SKM-1 (cell line): Measurements from ENCODE around the gene DENND4A.
"Not testable (repeated sequence)": the region's sequence is repeated elsewhere in the genome, so short reads cannot be mapped to it uniquely, and the experiment has no call there.

Source experiments
- DNase-seq: peaks from one replicate; lab custom pipeline; 2025; ENCODE audit not compliant: unreplicated experiment; lab: John Stamatoyannopoulos, UW

The DENND4A gene

DNA sequence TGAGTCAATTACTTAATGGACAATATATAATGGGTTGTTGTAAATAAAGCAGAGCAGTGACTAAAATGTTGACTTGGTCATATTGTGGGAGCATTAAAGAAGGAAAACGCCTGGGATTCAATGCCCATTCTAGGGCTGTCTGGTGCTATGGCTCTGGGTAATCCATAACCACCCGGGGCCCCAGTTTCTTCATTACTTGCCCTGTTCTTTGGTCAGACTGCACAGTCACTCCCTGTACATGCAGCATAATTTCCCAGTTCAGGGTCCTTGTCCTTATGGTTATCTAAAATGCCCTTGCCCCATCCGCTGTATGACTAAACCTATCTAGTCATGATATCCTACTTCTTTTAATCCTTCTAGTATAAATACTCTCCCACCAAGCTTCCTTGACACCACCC is 27.5 kb upstream of the DENND4A start:
- no peak for DNase-seq

DNA sequence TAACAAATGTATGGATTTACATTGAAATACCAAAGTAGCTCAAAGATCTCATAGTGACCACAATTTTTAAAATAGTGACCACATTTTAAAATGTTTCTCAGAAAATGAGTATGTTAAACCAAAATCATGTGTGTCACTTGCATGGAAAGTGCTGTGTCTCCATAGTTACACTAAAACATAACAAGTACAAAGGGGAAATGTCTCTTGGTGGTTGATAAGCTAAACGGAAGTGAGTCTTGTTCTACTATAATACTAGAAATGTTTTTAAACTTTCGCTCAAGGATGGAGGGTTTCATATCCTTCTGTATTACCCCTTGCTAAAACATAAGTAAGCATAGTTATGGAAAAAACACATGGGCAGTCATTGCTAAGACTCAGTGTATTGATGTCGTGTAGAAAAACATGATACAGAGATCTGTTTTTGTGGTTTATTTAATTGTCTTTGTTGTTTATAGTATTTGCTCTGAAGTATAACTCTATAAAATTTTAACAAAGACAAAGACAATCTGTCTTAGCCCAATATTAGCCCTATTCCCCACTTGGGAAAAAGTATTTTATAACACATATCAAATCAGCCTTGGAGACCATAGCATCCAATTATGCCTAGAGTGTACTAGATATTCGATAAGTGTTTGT is 27.0 kb upstream of the DENND4A start:
- peak; percentile 79 for DNase-seq

DNA sequence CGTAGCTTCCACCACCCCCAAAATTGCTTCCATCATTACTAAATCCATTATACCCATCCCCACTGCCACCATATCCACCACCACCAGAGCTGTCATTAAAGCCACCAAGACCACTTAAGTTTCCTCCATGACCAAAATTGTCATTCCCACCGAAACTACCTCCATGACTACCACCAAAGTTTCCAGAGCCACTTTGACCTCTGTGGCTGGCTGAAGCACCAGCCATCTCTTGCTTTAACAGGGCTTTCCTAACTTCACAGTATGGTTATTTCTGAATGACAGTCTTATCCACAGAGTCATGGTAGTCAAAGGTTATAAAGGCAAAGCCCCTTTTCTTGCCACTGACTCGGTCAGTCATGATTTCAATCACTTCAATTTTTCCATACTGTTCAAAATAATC is 24.3 kb upstream of the DENND4A start:
- DNase-seq, result no peak

DNA sequence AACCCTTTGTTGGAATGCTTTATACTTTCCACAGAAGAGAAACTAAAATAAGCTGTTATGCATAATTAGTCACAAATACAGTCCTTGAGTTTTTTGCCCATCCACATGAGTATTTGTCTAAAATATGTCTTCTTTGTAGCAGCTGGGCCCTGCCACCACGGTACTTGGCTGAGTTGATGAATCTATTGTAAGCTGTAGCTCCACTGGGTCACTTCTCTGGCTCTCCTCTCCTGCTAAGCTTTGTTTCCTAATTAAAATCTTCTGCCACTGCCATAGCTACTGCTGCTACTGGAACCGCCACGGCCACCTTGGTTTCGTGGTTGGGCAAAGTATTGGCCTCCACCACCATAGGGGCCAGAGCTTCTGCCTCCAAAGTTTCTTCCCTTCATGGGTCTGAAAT is 23.9 kb upstream of the DENND4A start:
- DNase-seq, result not testable (repeated sequence)

DNA sequence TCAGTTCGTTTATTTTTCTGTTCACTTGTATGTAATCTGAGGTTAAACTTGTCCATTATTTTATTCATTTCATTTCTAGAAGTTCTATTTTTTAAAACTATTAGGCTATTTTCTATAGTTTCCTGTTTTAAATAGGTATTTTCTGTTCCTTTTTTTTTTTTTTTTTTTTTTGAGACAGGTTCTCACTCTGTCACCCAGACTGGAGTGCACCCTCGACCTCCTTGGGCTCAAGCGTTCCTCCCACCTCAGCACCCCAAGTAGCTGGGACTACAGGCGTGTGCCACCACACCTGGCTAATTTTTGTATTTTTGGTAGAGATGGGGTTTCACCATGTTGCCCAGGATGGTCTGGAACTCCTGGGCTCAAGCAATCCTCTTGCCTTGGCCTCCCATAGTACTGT is 22.2 kb upstream of the DENND4A start:
- DNase-seq, result not testable (repeated sequence)

DNA sequence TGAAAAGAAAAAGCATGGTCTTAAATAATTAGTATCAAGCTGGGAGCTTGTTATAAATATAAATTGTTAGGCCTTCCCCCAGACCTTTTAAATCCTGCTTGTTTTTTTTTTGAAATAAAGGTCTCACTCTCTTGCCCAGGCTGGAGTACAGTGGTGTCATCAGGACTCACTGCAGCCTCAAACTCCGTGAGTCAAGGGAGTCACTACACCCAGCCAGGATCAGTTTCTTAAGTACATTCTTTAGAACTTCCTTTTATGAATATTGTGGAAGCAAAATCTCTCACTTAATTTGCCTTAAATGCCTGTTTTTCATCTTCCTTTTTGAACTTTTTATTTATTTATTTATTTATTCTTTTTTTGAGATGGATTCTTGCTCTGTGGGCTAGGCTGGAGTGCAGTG is 20.8 kb upstream of the DENND4A start:
- no peak for DNase-seq

DNA sequence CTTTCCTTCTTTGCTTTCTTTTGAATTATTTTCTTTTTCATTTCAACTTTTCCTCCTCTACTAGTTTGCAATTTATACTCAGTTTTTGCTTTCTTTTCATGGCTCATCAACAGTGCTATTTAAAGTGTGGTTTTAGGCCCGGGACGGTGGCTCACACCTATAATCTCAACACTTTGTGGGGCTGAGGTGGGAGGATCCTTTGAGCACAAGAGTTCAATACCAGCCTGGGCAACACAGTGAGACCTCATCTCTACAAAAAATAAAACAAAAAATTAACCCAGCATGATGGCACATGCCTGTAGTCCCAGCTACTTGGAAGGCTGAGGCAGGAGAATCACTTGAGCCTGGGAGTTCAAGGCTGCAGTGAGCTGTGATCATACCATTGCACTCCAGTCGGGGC is 20.4 kb upstream of the DENND4A start:
- no peak for DNase-seq

DNA sequence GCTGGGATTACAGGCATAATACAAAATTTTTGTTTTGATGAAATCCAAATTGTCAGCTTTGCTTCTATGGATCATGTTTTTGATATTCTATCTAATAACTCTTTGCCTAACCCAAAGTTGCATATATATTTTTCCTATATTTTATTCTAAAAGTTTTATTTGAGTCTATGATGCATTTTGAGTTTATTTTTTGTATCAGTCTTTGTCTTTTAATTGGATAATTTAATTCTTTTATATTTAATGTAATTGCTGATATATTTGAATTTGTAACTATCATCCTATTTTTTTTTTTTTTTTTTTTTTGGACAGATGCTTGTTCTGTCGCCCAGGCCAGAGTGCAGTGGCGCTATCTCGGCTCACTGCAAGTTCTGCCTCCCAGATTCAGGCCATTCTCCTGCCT is 19.7 kb upstream of the DENND4A start:
- no peak for DNase-seq

DNA sequence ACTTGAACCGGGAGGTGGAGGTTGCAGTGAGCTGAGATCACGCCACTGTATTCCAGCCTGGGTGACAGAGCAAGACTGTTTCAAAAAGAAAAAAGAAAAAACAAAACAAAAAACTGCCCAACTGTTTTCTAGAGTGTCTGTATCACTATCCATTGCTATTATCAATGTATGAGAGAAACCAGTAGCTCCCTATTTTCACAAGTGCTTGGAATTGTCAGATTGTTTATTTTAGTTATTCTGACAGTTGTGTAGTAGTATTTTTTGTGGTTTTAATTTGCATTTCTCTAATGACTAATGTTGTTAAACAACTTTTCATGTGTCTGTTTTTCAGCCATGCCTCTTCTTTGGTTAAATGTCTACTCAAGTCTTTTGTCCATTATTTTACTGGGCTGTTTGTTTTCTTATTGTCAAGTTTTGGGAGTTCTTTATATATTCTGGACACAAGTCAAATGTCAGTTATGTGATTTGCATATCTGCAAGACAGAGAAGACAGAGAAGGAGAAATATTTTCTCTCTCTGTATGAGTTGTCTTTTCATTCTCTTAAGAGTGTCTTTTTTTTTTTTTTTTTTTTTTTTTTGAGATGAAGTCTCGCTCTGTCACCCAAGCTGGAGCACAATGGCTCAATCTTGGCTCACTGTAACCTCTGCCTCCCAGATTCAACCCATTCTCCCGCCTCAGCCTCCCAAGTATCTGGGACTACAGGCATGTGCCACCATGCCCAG is 19.1 kb upstream of the DENND4A start:
- DNase-seq, result not testable (repeated sequence)

DNA sequence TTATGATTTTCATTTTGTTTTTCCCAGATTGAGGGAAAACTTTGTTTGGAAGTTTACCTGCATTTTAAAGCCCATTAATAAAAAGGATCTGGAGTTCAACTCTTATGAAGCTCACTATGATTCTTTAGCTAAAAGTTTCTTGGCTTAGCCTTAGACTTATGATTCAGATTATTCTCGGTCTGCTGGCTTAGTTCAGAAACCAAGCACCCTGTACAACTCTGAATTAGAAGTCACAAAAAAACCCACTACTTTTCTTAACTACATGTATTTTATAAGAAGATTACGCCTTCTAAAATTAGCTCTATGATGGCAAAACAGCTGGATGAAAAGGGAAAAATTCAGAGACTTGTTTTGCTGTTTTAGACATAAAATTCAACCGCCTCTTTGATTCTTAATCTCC is 14.3 kb upstream of the DENND4A start:
- no peak for DNase-seq

DNA sequence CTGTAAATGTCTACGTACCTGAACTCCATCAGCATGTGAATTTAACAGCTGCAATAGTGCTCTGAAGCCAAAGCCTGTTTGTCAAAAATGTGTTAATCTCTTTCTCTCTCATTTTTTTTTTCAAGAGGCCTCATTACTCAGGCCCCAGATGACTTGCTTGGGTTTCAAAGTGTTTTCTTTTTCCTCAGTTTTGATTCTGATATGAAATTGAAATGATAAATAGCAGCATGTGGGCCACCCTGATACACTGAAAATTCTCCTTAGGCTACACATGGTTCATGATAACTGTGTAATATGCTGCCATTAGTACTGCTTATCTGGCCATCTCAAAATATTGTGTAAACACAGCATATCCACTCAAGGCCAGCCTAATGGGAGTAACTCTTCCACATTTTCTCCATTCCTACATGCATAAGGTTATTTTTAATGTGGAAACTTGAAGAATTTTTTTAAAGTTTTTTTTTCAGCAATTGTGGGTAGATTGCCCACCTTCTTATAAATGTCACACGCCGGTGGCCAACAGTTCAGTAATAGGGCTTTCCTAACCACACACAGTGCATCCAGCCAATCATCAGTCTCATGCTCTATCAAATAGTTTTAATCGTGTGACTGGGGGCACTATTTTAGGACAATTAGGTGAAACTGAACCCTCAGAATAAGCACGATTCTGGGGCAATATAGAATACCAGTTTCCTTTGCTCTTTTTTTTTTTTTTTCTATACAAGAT is 13.1 kb upstream of the DENND4A start:
- DNase-seq, result no peak

DNA sequence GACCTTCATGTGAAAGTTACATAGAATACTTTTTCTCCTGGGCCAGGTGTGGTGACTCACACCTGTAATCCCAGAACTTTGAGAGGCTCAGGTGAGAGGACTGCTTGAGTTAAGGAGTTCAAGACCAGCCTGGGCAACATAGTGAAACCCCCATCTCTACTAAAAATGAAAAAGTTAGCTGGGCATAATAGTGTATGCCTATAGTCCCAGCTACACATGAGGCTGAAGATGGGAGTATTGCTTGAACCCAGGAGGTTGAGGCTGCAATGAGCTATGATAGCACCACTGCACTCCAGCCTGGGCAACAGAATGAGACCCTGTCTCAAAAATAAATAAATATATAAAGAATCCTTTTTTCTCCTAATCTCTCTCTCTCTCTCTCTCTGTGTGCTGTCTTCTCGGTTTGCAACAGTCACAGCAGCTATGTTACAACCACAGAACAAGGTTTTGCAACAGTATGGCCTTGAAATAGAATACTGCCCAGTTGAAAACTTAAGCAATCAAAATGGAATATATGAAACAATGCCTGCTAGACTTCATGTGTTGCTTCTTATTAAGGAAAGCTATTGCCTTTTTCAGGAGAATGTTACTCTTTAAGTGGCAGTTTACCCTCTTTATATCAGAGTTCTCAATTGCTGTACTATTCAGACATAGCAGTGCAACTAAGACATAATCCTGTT is 12.3 kb upstream of the DENND4A start:
- peak; percentile 87 for DNase-seq

DNA sequence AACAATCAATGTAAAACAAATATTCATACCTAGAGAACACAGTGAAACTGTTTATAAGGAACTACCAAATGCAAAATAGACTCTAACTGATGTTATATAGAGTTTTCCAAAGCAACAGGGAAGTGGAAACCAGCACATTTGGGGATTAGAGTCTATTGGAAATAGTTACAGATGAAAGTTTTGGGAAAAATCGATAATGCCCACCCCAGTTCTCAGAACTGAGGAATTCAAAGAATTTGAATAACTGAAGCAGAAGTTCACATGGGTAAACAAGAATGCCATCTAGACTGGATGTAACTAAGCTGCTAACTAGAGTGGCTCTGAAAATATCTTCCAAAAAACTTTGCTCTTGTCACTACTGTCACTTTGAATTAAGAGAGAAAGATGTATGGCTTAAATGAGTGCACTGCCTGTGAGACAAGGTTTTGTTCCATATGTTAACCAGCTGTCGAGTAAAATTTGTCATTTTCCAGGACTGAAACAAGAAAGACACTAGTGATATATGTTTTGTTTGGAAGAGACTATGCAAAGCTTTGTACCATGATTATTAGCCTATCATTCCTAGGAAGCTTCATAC is 9.2 kb upstream of the DENND4A start:
- DNase-seq, result no peak

DNA sequence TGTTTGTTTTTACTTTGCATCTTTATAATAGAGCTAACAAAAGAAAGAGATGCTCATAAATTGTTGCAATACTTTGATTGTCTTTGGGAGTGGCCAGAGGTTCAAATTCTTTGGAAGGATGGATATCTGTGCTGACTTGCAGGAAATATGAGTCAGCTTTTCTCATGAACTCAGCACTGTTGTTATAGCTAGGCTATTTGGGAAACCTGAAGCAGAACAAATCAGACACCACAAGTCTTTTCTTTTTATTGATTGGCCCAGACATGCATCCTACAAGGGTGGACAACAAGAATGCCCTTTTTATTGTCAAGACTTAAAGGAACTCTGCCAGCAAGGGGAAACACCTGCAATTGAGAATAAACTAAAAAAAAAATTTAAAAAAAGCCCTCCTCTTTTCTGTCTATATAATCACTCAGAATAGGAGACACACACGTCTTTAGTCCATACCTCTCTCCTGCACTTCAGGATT is 4.6 kb upstream of the DENND4A start:
- DNase-seq, result no peak

DNA sequence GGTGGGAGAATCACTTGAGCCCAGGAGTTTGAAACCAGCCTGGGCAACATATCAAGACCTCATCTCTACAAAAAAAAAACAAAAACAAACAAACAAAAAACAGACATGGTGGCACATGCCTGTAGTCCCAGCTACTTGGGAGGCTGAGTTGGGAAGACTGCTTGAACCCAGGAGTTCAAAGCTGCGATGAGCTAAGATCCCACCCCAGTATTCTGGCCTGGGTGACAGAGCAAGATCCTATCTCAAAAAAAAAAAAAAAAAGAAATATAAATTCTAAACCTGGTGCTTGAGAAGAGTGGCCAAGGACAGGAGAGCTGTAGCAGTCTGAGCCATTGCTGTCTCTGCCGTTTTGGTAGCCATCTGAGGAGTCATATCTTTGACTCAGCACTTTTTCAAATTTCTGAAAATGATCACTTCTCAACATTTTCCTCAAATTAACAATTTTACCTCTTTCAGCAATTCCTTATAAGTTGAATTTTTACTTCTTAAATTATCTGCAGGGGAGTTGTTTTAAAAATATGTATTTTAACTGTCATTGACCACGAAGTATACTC is 3.6 kb upstream of the DENND4A start:
- DNase-seq, result no peak

DNA sequence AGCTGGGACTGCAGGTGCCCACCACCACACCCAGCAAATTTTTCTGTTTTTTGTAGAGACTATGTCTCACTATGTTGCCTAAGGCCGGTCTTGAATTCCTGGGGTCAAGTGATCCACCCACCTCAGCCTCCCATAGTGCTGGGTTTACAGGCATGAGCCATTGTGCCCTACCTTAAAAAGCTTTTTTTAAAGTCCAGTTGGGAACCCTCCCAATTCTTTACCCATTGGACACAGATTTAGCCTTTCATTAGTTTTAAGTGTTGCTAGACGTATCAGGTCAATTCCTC is 1.7 kb upstream of the DENND4A start:
- DNase-seq, result no peak

DNA sequence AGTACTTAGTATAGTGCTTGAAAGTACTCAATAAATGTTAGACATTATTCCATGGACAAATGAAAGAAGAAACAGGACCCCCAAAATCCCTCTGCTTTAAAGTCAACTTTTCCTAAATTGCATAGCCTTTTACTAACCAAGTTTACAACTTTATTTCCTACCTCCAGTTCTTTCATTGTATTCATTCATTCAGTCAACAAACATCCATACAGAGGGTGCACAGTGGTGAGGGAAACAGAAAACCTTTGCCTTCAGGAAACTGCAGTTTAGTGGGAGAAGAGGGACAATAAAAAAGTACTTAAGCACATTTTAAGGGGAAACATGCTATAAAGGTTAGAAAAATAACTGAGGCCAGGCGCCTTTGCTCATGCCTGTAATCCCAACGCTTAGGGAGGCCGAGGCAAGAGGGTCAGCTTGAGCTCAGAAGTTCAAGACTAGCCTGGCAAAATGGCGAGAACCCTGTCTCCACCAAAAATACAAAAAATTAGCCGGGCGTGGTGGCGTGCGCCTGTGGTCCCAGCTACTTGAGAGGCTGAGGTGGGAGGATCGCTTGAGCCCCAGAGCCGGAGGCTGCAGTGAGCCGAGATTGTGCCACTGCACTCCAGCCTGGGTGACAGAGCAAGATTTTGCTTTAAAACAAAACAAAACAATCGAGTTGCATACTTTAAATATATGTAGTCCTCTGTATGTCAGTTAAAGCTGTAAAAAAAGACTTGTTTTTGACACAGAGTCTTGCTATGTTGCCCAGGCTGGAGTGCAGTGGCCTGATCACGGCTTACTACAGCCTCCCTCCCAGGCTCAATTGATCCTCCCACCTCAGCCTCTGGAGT is 1.1 kb upstream of the DENND4A start:
- DNase-seq, result no peak

DNA sequence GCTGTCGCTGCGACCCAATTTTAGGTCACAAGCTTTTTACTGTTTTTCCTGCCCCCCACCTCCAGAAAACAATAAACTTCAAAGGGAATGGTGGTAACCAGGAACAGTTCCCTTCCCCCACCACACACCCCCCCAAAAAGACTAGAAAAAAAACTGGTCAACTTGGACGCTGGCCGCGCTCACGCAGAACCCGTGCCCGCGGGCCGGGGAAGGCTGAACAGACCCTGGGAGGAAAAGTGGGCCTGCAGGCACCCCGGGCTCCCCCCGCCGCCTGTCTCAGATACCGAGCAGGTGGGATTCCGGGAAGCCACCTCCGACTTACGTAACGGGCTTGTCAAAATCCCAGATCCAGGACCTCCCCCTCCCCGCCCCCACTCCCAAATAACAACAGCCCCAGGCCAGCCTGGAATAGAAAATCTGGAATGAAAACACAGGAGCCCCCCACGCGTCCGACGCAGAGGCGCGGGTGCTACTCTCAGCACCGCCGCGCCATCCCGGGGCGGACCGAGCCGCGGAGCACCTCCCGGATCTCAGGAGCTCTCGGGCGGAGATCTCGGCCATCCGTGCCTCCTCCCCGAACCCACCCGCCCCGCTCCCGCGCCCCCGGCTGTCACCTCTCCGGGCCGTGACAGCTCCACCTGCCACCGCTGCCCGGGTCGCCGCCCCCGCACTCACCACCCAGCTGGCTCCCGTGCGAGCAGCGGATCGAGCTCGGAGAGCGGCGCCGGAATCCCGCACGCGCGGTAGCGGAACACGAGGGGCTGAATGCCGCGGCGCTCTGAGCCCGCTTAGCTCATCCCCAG is 557 bp downstream of the DENND4A start:
- DNase-seq, result no peak

DNA sequence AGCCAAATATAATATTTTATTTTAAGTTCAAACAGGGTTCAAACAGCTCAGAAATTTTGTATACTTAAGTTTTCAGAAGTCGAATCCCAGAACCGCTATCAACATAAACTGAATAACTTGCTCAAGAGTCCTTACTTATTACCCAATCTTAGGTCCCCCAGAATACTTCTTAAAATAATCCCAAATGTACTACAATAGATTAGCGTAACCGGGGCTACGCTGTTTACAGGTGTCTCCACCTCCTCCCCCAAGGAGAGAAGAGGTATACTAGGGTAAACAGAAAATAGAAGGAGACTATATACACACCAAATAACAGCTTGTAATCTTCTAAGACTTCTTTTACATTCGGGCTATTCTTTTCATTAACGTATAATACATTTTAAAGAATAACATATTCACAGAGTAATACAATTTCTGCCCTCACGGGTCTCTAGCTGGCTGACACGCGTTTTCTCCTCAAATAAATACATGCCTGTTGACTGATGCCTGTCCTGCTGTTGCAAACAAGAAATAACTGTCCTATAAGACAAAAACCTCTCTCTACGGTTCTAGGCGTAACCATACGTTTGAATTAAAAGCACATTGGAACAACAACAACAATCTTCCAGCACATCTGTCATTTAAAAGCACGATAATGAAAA is 1.3 kb downstream of the DENND4A start:
- no peak for DNase-seq
